ENCODE results near the gene MTCL1.

The MTCL1 gene

GRCh38 chr18:8705238-8705960 lies at the start of gene MTCL1:
Gene MTCL1 (plus strand): TSS chr18:8705556. CDS start chr18:8705661, 105 bp downstream.
- peak; percentile 3 for DNase-seq (ENCODE audit: low spot score)

DNA sequence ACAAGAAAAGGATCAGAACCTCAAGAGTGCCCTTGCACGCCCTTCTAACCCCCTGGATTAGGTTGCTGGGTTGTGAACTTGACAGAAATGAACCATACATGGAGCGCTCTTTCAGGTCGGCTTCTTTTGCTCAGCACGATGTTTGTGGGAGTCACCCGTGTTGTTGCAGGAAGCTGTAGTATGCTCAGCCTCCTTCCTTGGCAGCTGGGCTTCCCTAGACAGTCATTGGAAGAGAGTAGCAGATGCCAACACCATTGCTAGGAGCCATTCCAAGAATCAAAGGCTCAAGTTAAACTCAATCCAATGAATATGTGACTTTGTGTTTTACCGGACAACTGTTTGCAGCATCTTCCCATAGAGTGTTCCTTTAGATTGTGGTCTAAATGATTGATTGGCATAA lies 49.1 kb upstream of the MTCL1 start:
- DNase-seq (ENCODE audit: low spot score) = no peak

- no peak for DNase-seq (ENCODE audit: low spot score)
Measured at GRCh38 chr18:8657050-8657820, 48.1 kb upstream of the MTCL1 start.

GRCh38 chr18:8657873-8658470 lies 47.4 kb upstream of the MTCL1 start:
- DNase-seq (ENCODE audit: low spot score) = no peak

GRCh38 chr18:8658858-8659485 lies 46.4 kb upstream of the MTCL1 start:
- DNase-seq (ENCODE audit: low spot score) = no peak

DNA sequence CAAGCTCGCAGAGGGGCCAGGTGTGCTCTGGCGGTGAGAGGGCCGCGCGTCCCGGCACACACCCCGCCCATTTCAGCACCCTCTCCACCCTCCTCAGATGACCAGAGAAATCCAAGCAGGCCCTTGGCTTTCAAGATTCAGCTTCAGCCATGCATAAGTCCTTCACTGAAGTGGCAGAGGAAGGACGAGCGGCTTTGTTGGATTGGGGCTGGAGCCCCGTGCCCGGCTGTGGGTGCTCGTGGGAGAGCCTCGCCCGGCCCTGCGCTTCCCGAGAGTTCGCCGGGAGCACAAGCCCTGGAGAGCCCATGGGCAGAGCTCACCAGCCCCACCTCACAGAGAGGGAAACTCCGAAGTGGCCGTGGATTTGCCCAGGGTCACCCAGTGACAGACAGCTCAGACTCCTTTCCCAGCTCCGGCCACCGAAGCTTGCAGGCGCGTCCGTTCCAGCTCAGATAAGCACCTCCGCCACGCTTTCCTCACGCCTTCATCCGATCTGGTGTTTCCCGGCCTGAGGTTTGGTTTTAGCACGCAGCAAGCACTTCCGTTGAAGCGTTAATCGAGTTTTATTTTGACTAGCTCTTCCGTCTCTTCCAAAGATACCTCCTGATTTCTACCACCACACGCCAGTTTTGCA lies 45.6 kb upstream of the MTCL1 start:
- no peak for DNase-seq (ENCODE audit: low spot score)

GRCh38 chr18:8660316-8660715 lies 45.0 kb upstream of the MTCL1 start:
- no peak for DNase-seq (ENCODE audit: low spot score)

- DNase-seq (ENCODE audit: low spot score) = no peak
Measured at GRCh38 chr18:8661754-8662559, 43.4 kb upstream of the MTCL1 start.

GRCh38 chr18:8662560-8663255 lies 42.6 kb upstream of the MTCL1 start:
- no peak for DNase-seq (ENCODE audit: low spot score)

- DNase-seq (ENCODE audit: low spot score) = no peak
Measured at GRCh38 chr18:8667846-8668245, 37.5 kb upstream of the MTCL1 start.

DNA sequence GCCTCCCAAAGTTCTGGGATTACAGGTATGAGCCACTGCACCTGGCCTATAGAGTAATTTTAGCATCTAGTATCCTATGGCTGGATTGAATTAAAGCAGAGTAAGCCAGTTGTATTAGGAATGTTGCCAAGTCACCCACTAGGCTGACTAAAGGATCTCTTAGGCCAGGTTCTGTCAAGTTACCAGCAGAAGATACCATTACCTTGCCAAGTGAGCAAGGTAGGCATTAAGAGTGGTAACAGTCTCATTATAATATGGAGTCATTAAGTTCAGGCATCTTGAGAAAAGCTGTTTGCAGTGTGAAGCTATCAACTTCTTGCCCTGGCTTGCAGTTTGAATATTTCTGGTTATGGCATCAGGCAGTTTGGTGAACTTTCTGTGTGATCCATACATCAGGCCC lies 37.0 kb upstream of the MTCL1 start:
- DNase-seq (ENCODE audit: low spot score) = no peak

GRCh38 chr18:8669571-8669970 lies 35.8 kb upstream of the MTCL1 start:
- DNase-seq (ENCODE audit: low spot score) = no peak

GRCh38 chr18:8673256-8674209 lies 31.8 kb upstream of the MTCL1 start:
- DNase-seq (ENCODE audit: low spot score) = no peak

- no peak for DNase-seq (ENCODE audit: low spot score)
Measured at GRCh38 chr18:8675057-8675456, 30.3 kb upstream of the MTCL1 start.

DNA sequence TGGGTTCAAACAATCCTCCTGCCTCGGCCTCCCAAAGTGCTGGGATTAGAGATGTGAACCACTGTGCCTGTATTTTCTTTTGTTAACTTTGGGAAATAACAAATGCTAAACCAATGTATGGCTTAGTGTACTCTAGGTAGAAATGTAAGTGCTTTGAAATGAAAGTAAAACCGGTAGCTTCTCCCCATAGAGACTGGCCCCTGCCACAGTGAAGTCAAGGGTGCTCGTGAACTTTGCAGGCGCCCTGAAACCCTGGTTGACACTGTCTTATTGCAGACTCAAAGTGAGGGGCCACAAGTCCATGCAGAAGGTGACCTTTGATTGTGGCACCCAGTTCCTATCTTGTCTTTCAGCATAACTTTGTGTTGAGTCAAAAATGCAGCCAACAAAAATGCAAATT lies 24.2 kb upstream of the MTCL1 start:
- no peak for DNase-seq (ENCODE audit: low spot score)

DNA sequence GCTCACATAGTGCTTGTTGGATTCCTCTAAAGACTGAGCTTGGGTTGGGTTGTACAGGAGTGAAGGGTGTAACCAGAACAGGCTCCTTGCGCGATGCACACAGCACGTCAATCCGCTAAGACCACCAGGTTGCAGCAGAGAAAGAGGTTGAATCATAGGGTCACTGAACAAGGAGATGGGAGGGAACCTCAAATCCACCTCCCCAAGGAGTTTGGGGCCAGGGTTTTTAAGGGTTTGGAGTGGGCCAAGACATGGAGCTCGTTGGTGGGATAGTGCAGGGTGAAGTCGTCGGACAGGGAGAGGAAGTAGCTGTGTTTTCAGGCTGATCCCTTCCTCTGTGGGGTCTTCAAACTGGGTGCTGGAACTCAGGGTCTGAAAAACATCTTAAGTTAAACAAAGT lies 20.8 kb upstream of the MTCL1 start:
- no peak for DNase-seq (ENCODE audit: low spot score)

GRCh38 chr18:8685141-8685913 lies 20.0 kb upstream of the MTCL1 start:
- no peak for DNase-seq (ENCODE audit: low spot score)

DNA sequence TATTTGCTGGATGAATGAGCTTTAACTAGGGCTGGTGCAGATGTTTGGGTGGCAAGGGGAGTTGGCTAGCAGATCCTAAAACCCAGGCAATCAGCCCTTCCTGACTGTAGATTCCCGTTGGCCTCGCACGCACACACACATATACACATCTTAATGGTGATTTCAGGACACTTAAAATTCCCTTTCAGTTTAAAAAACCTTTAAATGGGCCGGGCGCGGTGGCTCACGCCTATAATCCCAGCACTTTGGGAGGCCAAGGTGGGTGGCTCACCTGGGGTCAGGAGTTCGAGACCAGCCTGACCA lies 19.5 kb upstream of the MTCL1 start:
- DNase-seq (ENCODE audit: low spot score) = no peak

DNA sequence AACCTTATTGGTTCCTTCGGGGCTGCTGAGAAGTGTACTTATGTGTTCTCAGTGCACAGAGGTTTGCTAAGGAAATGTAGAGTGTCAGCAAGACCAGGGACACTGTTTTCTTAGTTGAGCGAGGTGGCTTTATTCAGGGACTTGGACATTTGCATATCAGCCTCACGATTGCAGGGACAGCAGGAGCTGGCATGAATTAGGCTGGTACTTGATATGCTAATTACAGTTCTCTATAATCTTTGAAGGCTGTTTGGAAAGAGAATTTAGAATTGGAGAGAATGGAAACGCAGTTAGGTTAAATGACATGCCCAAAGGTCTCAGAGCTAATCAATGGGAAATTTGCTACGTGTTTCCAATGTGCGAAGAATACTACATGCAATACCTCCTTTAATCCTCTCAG lies 18.7 kb upstream of the MTCL1 start:
- DNase-seq (ENCODE audit: low spot score) = no peak

All from CD4-positive, alpha-beta T cell treated with Interleukin-6 at 100 ng/mL for 8 hours (primary cell).